Tibial nerve (tissue), 4 donors: ENCODE data around the gene MLPH.

Source experiments
- CTCF ChIP-seq, 5 experiments: fragments of 200-600 bp in 3 of 5; fragments of 450-650 bp in 2 of 5; sonication (generic) in 3 of 5; IDR thresholded peaks; one replicate each; pipeline ENCODE4 v1.5.1; 2016 to 2019; ENCODE audit warnings: antibody characterized with exemption in 5 of 5, mild to moderate bottlenecking in 3 of 5, moderate library complexity in 2 of 5
- EP300 ChIP-seq, 2 donors: sonication (generic); formaldehyde crosslinking; IDR thresholded peaks; one replicate each; pipeline ENCODE4 v1.6.1; 2017; ENCODE audit warnings: antibody characterized with exemption in 2 of 2, mild to moderate bottlenecking in 1 of 2

- TF ChIP-seq CTCF (IDR thresholded peaks at IDR 0.05) (no peak), EP300 (IDR thresholded peaks at IDR 0.05) (no peak)
These were observed 106.7 kb downstream of the MLPH start for GRCh38 chr2:237593596-237594320.
